ENCODE data around the gene SEZ6.

DNA sequence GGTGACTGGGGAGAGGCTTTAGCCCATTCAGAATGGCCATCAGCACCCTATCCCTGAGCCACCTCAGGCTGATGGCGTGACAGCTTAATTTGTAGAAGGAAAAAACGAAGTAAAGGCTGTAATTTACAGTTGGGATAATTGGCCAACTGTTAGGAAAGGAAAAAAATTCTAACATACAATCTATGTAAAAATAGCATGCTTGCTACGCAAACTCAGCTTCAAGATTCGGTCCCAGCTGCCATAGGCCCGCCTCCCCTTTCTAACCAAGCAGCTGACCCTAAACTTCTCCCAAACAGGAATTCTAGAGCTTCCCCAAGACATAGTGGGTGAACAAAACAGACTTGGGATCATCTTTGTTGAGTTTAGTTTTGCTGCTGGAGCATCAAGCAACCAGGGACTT is 4.9 kb downstream of the SEZ6 start:
- no peak for TF ChIP-seq ZBED1 (IDR thresholded peaks at IDR 0.05; ENCODE audit: borderline replicate concordance)
- no peak for TF ChIP-seq POLR2A (IDR thresholded peaks at IDR 0.05; ENCODE audit: low read depth, low read length)
- TF ChIP-seq, protein P1, sequence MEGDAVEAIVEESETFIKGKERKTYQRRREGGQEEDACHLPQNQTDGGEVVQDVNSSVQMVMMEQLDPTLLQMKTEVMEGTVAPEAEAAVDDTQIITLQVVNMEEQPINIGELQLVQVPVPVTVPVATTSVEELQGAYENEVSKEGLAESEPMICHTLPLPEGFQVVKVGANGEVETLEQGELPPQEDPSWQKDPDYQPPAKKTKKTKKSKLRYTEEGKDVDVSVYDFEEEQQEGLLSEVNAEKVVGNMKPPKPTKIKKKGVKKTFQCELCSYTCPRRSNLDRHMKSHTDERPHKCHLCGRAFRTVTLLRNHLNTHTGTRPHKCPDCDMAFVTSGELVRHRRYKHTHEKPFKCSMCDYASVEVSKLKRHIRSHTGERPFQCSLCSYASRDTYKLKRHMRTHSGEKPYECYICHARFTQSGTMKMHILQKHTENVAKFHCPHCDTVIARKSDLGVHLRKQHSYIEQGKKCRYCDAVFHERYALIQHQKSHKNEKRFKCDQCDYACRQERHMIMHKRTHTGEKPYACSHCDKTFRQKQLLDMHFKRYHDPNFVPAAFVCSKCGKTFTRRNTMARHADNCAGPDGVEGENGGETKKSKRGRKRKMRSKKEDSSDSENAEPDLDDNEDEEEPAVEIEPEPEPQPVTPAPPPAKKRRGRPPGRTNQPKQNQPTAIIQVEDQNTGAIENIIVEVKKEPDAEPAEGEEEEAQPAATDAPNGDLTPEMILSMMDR (IDR thresholded peaks at IDR 0.05 in 2 of 3, conservative IDR thresholded peaks at IDR 0.05 in 1 of 3; ENCODE audit: control insufficient read depth in 2 of 3, extremely low read depth in 1 of 3, insufficient read depth in 1 of 3, low read depth in 3 of 3, low read length in 3 of 3): no peak

Measured in GM12878 (cell line).